ENCODE measurements around the gene SULT2B1. TPM values are rescaled to one million over a fixed set of nuclear protein-coding genes. Genes with fewer than 3 reads are reported as not detected.
"Not testable (repeated sequence)": the region's sequence is repeated elsewhere in the genome, so short reads cannot be mapped to it uniquely, and the experiment has no call there.

Gene SULT2B1
- total RNA-seq, 2 donors from 2014 or later, result 0.35 to 2.4 TPM

DNA sequence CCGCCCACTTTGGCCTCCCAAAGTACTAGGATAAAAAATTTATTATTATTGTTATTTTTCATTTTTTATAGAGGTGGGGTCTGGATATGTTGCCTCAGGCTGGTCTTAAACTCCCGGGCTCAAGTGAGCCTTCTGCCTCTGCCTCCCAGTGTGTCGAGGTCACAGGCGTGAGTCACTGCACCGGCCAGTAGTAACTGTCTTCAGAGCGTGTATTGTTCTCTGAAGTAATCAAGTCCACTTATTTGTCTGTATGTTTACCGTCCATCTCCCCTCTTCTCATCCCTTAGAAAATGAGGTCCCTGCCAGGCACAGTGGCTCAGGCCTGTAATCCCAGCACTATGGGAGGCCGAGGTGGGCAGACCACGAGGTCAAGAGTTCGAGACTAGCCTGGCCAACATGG lies 18.2 kb upstream of the SULT2B1 start:
- Histone ChIP-seq H3K9me3 (ENCODE audit: control insufficient read depth, low read length) (peaks cover 5% of the 10 kb centered on the region), H3K36me3 (ENCODE audit: control insufficient read depth, insufficient read depth, low read length) (no peaks in the 10 kb centered on the region), H3K4me3 (ENCODE audit: low read length) (no peak overlapping the region), H3K4me1 (ENCODE audit: control insufficient read depth, insufficient read depth, low read length) (no peaks in the 10 kb centered on the region), H3K27me3 (ENCODE audit: control insufficient read depth, insufficient read depth, low read length, poor library complexity, severe bottlenecking) (no peaks in the 10 kb centered on the region), H3K9ac (ENCODE audit: extremely low read depth, low read length, poor library complexity, severe bottlenecking) (no peak overlapping the region), H3K27ac (ENCODE audit: low read depth, low read length) (no peak overlapping the region)
- TF ChIP-seq, protein P1, sequence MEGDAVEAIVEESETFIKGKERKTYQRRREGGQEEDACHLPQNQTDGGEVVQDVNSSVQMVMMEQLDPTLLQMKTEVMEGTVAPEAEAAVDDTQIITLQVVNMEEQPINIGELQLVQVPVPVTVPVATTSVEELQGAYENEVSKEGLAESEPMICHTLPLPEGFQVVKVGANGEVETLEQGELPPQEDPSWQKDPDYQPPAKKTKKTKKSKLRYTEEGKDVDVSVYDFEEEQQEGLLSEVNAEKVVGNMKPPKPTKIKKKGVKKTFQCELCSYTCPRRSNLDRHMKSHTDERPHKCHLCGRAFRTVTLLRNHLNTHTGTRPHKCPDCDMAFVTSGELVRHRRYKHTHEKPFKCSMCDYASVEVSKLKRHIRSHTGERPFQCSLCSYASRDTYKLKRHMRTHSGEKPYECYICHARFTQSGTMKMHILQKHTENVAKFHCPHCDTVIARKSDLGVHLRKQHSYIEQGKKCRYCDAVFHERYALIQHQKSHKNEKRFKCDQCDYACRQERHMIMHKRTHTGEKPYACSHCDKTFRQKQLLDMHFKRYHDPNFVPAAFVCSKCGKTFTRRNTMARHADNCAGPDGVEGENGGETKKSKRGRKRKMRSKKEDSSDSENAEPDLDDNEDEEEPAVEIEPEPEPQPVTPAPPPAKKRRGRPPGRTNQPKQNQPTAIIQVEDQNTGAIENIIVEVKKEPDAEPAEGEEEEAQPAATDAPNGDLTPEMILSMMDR (conservative IDR thresholded peaks at IDR 0.05), result no peak
- 91 to 93% methylated on average over 7 to 9 of the region's 10 CpGs for WGBS, 2 experiments (ENCODE audit: insufficient coverage in 1 of 2, insufficient read length in 1 of 2)
- DNase-seq, result no peak
- H3K4me3 Mint-ChIP-seq, result no peak overlapping the region
- H3K27ac Mint-ChIP-seq, result no peak overlapping the region
- no peaks in the 10 kb centered on the region for H3K36me3 Mint-ChIP-seq (ENCODE audit: low read depth)
- peaks cover 7% of the 10 kb centered on the region for H3K9me3 Mint-ChIP-seq
- peaks cover 3% of the 10 kb centered on the region for H3K27me3 Mint-ChIP-seq (ENCODE audit: insufficient read depth)
- no peaks in the 10 kb centered on the region for H3K4me1 Mint-ChIP-seq

DNA sequence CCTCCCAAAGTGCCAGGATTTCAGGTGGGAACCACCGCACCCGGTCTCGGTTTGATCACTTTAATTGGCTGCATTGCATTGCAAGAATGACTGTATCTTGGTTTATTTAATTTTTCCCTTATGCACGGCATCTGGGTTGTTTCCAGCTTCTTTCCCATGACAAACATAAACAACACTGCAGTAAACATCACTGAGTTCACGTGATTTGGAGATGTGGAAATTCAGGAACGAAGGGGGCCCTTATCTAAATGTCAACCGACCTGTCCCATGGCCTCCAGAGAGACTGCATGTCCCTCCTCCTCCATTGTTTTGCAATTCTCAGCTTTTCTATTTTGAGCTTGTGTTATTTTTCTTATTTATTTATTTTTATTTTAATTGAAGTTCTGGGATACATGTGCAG lies 14.4 kb upstream of the SULT2B1 start:
- Mint-ChIP-seq H3K27ac (no peak overlapping the region), H3K9me3 (no peaks in the 10 kb centered on the region), H3K4me3 (no peak overlapping the region), H3K27me3 (ENCODE audit: insufficient read depth) (no peaks in the 10 kb centered on the region), H3K36me3 (ENCODE audit: low read depth) (no peaks in the 10 kb centered on the region), H3K4me1 (no peaks in the 10 kb centered on the region)
- Histone ChIP-seq H3K9ac (ENCODE audit: extremely low read depth, low read length, poor library complexity, severe bottlenecking) (no peak overlapping the region), H3K4me1 (ENCODE audit: control insufficient read depth, insufficient read depth, low read length) (no peaks in the 10 kb centered on the region), H3K27me3 (ENCODE audit: control insufficient read depth, insufficient read depth, low read length, poor library complexity, severe bottlenecking) (no peaks in the 10 kb centered on the region), H3K27ac (ENCODE audit: low read depth, low read length) (no peak overlapping the region), H3K36me3 (ENCODE audit: control insufficient read depth, insufficient read depth, low read length) (no peaks in the 10 kb centered on the region), H3K9me3 (ENCODE audit: control insufficient read depth, low read length) (no peaks in the 10 kb centered on the region), H3K4me3 (ENCODE audit: low read length) (no peak overlapping the region)
- WGBS, 2 experiments (ENCODE audit: insufficient coverage in 1 of 2, insufficient read length in 1 of 2), result 90 to 91% methylated on average over 7 of the region's 7 CpGs
- TF ChIP-seq, protein P1 (conservative IDR thresholded peaks at IDR 0.05), result no peak
- no peak for DNase-seq

DNA sequence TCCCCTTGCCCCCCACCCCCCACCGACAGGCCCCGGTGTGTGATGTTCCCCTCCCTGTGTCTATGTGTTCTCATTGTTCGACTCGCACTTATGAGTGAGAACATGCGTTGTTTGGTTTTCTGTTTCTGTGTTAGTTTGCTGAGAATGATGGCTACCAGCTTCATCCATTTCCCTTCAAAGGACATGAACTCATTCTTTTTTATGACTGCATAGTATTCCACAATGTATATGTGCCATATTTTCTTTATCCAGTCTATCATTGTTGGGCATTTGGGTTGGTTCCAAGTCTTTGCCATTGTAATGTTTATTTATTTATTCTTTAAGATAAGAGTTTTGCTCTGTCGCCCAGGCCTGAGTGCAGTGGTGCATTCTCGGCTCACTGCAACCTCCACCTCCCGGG lies 13.9 kb upstream of the SULT2B1 start:
- H3K36me3 Mint-ChIP-seq (ENCODE audit: low read depth); H3K27ac ChIP-seq (ENCODE audit: low read depth, low read length); H3K27me3 ChIP-seq (ENCODE audit: control insufficient read depth, insufficient read depth, low read length, poor library complexity, severe bottlenecking); H3K9ac ChIP-seq (ENCODE audit: extremely low read depth, low read length, poor library complexity, severe bottlenecking); H3K27ac Mint-ChIP-seq; H3K4me1 ChIP-seq (ENCODE audit: control insufficient read depth, insufficient read depth, low read length); DNase-seq; H3K4me1 Mint-ChIP-seq; H3K36me3 ChIP-seq (ENCODE audit: control insufficient read depth, insufficient read depth, low read length); H3K9me3 ChIP-seq (ENCODE audit: control insufficient read depth, low read length); H3K27me3 Mint-ChIP-seq (ENCODE audit: insufficient read depth); H3K4me3 ChIP-seq (ENCODE audit: low read length); H3K9me3 Mint-ChIP-seq; H3K4me3 Mint-ChIP-seq: not testable (repeated sequence)
- 95 to 100% methylated on average over 2 to 6 of the region's 8 CpGs for WGBS, 2 experiments (ENCODE audit: insufficient coverage in 1 of 2, insufficient read length in 1 of 2)

DNA sequence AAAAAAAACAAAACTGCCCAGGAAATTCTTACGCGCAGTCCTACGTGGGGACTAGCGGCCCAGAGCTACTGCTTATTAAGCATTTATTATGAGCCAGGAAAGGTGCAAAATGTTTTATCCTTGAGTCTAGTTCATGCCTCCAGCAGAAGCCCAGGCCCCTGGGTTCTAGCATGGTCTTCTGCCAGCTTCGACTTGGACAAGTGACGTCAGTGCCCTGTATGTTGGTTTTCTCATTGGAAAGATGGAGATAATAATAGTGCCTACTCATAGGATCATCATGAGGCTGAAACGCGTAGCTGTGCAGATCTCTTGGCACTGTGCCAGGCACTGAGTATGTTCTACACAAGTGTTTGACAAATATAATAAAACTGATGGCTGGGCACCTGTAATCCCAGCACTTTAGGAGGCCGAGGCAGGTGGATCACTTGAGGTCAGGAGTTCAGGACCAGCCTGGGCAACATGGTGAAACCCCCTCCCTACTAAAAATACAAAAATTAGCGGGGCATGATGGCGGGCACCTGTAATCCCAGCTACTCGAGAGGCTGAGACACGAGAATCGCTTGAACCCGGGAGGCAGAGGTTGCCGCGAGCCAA lies 12.4 kb upstream of the SULT2B1 start:
- H3K4me1 Mint-ChIP-seq, result no peaks in the 10 kb centered on the region
- DNase-seq, result no peak
- no peak overlapping the region for H3K27ac Mint-ChIP-seq
- Histone ChIP-seq H3K4me1 (ENCODE audit: control insufficient read depth, insufficient read depth, low read length) (no peaks in the 10 kb centered on the region), H3K4me3 (ENCODE audit: low read length) (no peak overlapping the region), H3K9me3 (ENCODE audit: control insufficient read depth, low read length) (no peaks in the 10 kb centered on the region), H3K36me3 (ENCODE audit: control insufficient read depth, insufficient read depth, low read length) (no peaks in the 10 kb centered on the region), H3K27ac (ENCODE audit: low read depth, low read length) (no peak overlapping the region), H3K9ac (ENCODE audit: extremely low read depth, low read length, poor library complexity, severe bottlenecking) (no peak overlapping the region), H3K27me3 (ENCODE audit: control insufficient read depth, insufficient read depth, low read length, poor library complexity, severe bottlenecking) (no peaks in the 10 kb centered on the region)
- WGBS, 2 experiments (ENCODE audit: insufficient coverage in 1 of 2, insufficient read length in 1 of 2), result 92 to 94% methylated on average over 13 to 17 of the region's 17 CpGs
- no peaks in the 10 kb centered on the region for H3K9me3 Mint-ChIP-seq
- no peaks in the 10 kb centered on the region for H3K36me3 Mint-ChIP-seq (ENCODE audit: low read depth)
- no peaks in the 10 kb centered on the region for H3K27me3 Mint-ChIP-seq (ENCODE audit: insufficient read depth)
- TF ChIP-seq, protein P1 (conservative IDR thresholded peaks at IDR 0.05), result no peak
- no peak overlapping the region for H3K4me3 Mint-ChIP-seq
